DOHH2 (cell line): ENCODE data around the gene CBFA2T3.

Source experiments
- H3F3A ChIP-seq: fragments of 200-600 bp; sonication (generic), shearing (Covaris generic); 2 replicates; pipeline ENCODE4 v1.6.0; 2016; ENCODE audit warnings: antibody characterized with exemption, mild to moderate bottlenecking; ENCODE audit not compliant: control insufficient read depth, insufficient read depth
- H3K27ac ChIP-seq: fragments of 200-600 bp; sonication (generic); 2 replicates; pipeline ENCODE4 v1.5.1; 2014; ENCODE audit warnings: low read depth, mild to moderate bottlenecking, low read length, moderate library complexity
- H3K27me3 ChIP-seq: fragments of 200-600 bp; sonication (generic); 2 replicates; pipeline ENCODE4 v1.6.1; 2014; ENCODE audit warnings: mild to moderate bottlenecking, low read length, mixed read lengths; ENCODE audit not compliant: control insufficient read depth
- H3K36me3 ChIP-seq: fragments of 200-600 bp; sonication (generic); 2 replicates; pipeline ENCODE4 v1.6.1; 2014; ENCODE audit warnings: mild to moderate bottlenecking, low read length, moderate library complexity, mixed read lengths; ENCODE audit not compliant: control insufficient read depth
- H3K4me1 ChIP-seq: fragments of 200-600 bp; sonication (generic); 2 replicates; pipeline ENCODE4 v1.6.1; 2014; ENCODE audit warnings: mild to moderate bottlenecking, low read length, mixed read lengths; ENCODE audit not compliant: control insufficient read depth
- H3K4me2 ChIP-seq: fragments of 200-600 bp; sonication (generic); 2 replicates; pipeline ENCODE4 v1.6.0; 2014; ENCODE audit warnings: mild to moderate bottlenecking, low read length, moderate library complexity
- H3K4me3 ChIP-seq: fragments of 200-600 bp; sonication (generic); 2 replicates; pipeline ENCODE4 v1.5.1; 2014; ENCODE audit warnings: mild to moderate bottlenecking, low read length, mixed read lengths
- H3K79me2 ChIP-seq: fragments of 200-600 bp; sonication (generic); 2 replicates; pipeline ENCODE4 v1.6.1; 2014; ENCODE audit warnings: mild to moderate bottlenecking, low read length, mixed read lengths; ENCODE audit not compliant: control insufficient read depth
- H3K9me2 ChIP-seq: fragments of 200-600 bp; sonication (generic); replicated peaks from 2 replicates; pipeline ENCODE4 v1.6.1; 2014; ENCODE audit warnings: mild to moderate bottlenecking, low read length, mixed read lengths; ENCODE audit not compliant: control insufficient read depth
- H3K9me3 ChIP-seq: fragments of 200-600 bp; sonication (generic); 2 replicates; pipeline ENCODE4 v1.6.1; 2014; ENCODE audit warnings: antibody characterized with exemption, low read length, mixed read lengths; ENCODE audit not compliant: control insufficient read depth, insufficient read depth
- H4K20me1 ChIP-seq: fragments of 200-600 bp; sonication (generic); 2 replicates; pipeline ENCODE4 v1.6.0; 2014; ENCODE audit warnings: low read depth, mild to moderate bottlenecking, antibody characterized with exemption, low read length, moderate library complexity; ENCODE audit not compliant: control insufficient read depth, insufficient read depth
- EZH2phosphoT487 ChIP-seq: fragments of 200-600 bp; sonication (generic); IDR thresholded peaks from 2 replicates; pipeline ENCODE4 v1.6.1; 2017; ENCODE audit warnings: borderline replicate concordance, mild to moderate bottlenecking, antibody characterized with exemption, low read length, moderate library complexity, mixed read lengths
- TF ChIP-seq, protein P1 (sequence below): fragments of 200-600 bp; sonication (generic); IDR thresholded peaks from one replicate; pipeline ENCODE4 v1.5.1; 2014; ENCODE audit warnings: antibody characterized with exemption, mild to moderate bottlenecking, low read depth, low read length; ENCODE audit not compliant: poor library complexity, severe bottlenecking

CBFA2T3 gene

DNA sequence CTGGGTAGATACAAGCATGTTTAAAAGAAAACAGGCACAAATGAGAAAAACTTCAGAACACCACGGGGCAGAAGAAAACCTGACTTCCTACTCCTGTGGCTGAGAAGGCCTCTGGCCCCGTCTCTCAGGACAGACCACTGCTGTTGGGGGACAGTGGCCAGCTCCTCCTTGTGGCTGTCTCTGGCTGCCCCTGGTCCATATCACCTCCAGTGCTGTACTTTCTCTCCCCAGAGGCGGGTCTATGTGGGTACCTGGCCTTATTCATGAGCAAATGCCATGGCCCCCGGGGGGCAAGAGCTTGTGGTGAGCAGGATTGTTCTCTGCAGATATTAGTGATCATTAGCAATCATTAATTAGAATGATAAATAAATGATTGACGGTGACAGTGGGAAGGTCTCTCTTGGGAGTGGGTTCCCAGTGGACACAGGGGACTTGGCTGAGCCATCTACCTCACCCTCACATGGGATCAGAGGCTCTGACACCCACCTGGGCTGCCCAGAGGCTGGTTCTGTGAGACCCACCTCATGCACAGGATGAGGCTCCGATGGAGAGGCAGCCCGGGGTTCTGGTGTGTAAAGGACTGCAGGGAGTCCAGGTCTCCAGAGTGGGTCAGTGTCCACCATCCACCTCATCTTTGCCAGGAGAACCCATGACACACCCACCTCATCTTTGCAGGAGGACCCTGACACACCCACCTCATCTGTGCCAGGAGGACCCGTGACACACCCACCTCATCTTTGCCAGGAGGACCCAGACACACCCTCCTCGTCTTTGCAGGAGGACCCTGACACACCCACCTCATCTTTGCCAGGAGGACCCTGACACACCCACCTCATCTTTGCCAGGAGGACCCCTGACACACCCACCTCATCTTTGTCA is 30.6 kb upstream of the CBFA2T3 start:
- no peaks in the 10 kb centered on the region for H3K9me3 ChIP-seq
- H3K79me2 ChIP-seq = no peaks in the 10 kb centered on the region
- no peak overlapping the region for H3K4me2 ChIP-seq
- no peaks in the 10 kb centered on the region for H3K36me3 ChIP-seq
- peaks cover 12% of the 10 kb centered on the region for H3K4me1 ChIP-seq
- no peaks in the 10 kb centered on the region for H3K9me2 ChIP-seq
- H3K27me3 ChIP-seq = peaks cover 30% of the 10 kb centered on the region
- TF ChIP-seq, protein P1, sequence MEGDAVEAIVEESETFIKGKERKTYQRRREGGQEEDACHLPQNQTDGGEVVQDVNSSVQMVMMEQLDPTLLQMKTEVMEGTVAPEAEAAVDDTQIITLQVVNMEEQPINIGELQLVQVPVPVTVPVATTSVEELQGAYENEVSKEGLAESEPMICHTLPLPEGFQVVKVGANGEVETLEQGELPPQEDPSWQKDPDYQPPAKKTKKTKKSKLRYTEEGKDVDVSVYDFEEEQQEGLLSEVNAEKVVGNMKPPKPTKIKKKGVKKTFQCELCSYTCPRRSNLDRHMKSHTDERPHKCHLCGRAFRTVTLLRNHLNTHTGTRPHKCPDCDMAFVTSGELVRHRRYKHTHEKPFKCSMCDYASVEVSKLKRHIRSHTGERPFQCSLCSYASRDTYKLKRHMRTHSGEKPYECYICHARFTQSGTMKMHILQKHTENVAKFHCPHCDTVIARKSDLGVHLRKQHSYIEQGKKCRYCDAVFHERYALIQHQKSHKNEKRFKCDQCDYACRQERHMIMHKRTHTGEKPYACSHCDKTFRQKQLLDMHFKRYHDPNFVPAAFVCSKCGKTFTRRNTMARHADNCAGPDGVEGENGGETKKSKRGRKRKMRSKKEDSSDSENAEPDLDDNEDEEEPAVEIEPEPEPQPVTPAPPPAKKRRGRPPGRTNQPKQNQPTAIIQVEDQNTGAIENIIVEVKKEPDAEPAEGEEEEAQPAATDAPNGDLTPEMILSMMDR = no peak
- no peak for TF ChIP-seq EZH2phosphoT487
- no peaks in the 10 kb centered on the region for H3F3A ChIP-seq
- no peaks in the 10 kb centered on the region for H4K20me1 ChIP-seq
- H3K4me3 ChIP-seq = no peak overlapping the region
- no peak overlapping the region for H3K27ac ChIP-seq

DNA sequence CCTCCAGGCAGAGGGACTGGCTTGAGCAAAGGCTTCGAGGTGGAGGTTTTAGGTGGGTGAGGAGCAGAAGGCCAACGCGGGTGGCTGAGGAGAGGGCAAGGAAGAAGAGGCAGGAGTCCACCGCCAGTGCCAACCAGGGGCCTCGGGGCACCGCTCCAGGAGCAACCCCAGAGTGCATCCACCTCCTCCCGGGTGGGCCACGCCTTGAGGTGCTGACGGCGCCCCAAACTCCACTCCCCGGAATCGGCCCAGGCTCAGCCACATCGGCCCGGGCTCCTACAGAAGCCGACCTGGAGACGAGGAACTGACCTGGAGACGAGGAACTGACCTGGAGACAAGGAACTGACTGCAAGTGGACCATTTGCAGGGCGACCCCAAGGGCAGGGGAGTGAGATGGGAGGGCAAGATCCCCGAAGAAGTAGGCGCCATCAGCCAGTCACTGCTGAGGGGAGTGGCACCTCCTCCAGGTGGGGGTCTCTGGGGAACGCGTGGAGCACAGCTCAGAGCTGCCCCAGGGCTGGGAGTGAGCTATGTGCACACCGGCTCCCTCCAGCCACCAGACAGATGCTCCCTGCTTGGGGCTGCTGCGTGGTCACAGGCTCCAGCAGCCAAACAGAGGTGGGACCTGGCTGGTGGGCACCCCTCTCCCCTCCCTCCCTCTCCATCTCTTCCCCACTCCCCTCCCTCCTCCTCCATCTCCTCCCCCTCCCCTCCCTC is 29.2 kb upstream of the CBFA2T3 start:
- Histone ChIP-seq H3F3A (no peaks in the 10 kb centered on the region), H4K20me1 (no peaks in the 10 kb centered on the region), H3K27me3 (peaks cover 30% of the 10 kb centered on the region), H3K4me1 (peaks cover 12% of the 10 kb centered on the region), H3K36me3 (no peaks in the 10 kb centered on the region), H3K27ac (no peak overlapping the region), H3K4me3 (no peak overlapping the region), H3K4me2 (no peak overlapping the region), H3K9me2 (no peaks in the 10 kb centered on the region), H3K79me2 (no peaks in the 10 kb centered on the region), H3K9me3 (no peaks in the 10 kb centered on the region)
- TF ChIP-seq, protein P1 = no peak
- no peak for TF ChIP-seq EZH2phosphoT487

DNA sequence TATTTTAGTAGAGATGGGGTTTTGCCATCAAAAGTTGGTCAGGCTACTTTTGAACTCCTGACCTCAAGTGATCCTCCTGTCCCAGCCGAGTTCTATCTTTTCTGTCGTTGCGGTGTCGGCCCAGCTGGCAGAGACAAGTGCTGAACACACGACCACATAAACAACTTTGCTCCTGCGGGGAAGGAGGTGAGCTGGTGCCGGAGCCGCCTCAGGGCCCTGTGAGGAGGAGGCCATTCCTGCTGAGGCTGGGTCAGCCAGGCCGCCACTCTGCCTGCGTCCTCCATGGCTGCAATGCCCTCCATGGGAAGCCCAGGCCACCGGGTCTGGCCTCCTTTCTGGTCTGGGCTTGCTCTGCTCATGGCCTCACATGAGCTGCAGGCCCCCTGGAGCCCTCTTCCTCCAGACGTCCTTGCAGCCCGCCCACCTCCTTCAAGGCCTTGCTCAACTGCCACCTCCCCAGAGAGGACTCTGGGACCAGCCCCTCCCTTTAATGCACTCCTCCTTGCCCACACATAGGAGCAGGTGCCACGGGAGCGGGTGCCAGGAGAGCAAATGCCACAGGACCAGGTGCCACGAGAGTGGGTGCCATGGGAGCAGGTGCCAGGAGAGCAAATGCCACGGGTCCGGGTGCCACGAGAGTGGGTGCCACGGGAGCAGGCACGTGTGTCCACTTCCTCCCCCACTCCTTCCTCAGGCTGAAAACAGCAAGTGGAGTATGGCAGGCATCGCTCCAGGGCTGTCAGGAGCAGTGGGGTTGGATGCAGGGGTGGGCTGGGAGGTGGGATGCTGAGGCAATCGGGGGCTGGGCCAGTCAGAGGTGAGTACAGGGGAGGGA is 28.4 kb upstream of the CBFA2T3 start:
- TF ChIP-seq EZH2phosphoT487 = no peak
- TF ChIP-seq, protein P1 = no peak
- no peaks in the 10 kb centered on the region for H3F3A ChIP-seq

More for the DNA sequence above, 28.4 kb upstream of the CBFA2T3 start:
- Histone ChIP-seq H3K4me2 (no peak overlapping the region), H3K27ac (no peak overlapping the region), H3K9me2 (no peaks in the 10 kb centered on the region), H3K79me2 (no peaks in the 10 kb centered on the region), H3K4me1 (peaks cover 12% of the 10 kb centered on the region), H3K9me3 (no peaks in the 10 kb centered on the region), H3K27me3 (peaks cover 30% of the 10 kb centered on the region), H3K36me3 (no peaks in the 10 kb centered on the region), H4K20me1 (no peaks in the 10 kb centered on the region), H3K4me3 (no peak overlapping the region)
